Psoas muscle (tissue), 8 donors: ENCODE results near the gene GPR4. TPM values are rescaled to one million over a fixed set of nuclear protein-coding genes. Genes with fewer than 3 reads are reported as not detected.

Experiments used
- ATAC-seq, 4 donors: fragments of 200-7000 bp; cut with Tn5 transposase; one replicate each; pipeline ENCODE4 v1.9.1; 2020; ENCODE audit warnings: moderate library complexity in 3 of 4, mild to moderate bottlenecking in 2 of 4
- DNase-seq, 2 donors: peaks; one replicate each; pipeline ENCODE4 v3.0.0-alpha.2; 2020
- H3K27ac ChIP-seq: fragments of 200-600 bp; one replicate; pipeline ENCODE4 v1.8.0; 2022
- H3K27me3 ChIP-seq, 3 donors: fragments of 200-600 bp in 1 of 3; one replicate each; pipeline versions ENCODE4 v1.6.1 to v1.8.0; 2013 to 2022; ENCODE audit warnings: low read length in 2 of 3, mild to moderate bottlenecking in 2 of 3, moderate library complexity in 1 of 3; ENCODE audit not compliant: insufficient read depth in 3 of 3
- H3K36me3 ChIP-seq, 2 donors: fragments of 200-600 bp in 1 of 2; one replicate each; pipeline versions ENCODE4 v1.6.1 to v1.8.0; 2013 to 2022; ENCODE audit warnings: low read depth in 1 of 2, mild to moderate bottlenecking in 1 of 2, moderate library complexity in 1 of 2; ENCODE audit not compliant: insufficient read depth in 1 of 2
- H3K4me1 ChIP-seq: fragments of 200-600 bp; one replicate; pipeline ENCODE4 v1.8.0; 2022
- H3K4me3 ChIP-seq: fragments of 200-600 bp; one replicate; pipeline ENCODE4 v1.8.0; 2022; ENCODE audit warnings: mild to moderate bottlenecking
- H3K9me3 ChIP-seq: fragments of 200-600 bp; one replicate; pipeline ENCODE4 v1.8.0; 2022
- WGBS, 3 donors: extraction: QIAGEN DNeasy Blood & Tissue Kit; methylation state at CpG; one replicate each; pipeline versions ENCODE4 v1.1.6 to v1.1.7; 2013; 5-methylcytosine and 5-hydroxymethylcytosine counted together
- intact Hi-C, 2 donors: fragments of 100-400 bp; cut with DNase I; formaldehyde crosslinking; loops; one replicate each; pipeline versions ENCODE4 v1.11.0 to v1.14.2; 2022
- polyA plus RNA-seq, 3 donors: library from polyadenylated mRNA; stranded (reverse); fragments of 200-250 nt; gene quantifications; one replicate each; pipeline ENCODE4 v1.2.3, GENCODE V29; 2013
- total RNA-seq, 4 donors: library from RNA; stranded (reverse); fragmentation: NEBNext Ultra II Directional in 2 of 4; extraction: Animal tissue kit (Norgen Biotek cat#: 25700) in 2 of 4; gene quantifications; one replicate each; pipeline versions ENCODE4 v1.2.1 to v1.2.4, GENCODE V29; 2021 to 2023
- TF ChIP-seq, protein P1 (sequence below): fragments of 200-600 bp; IDR thresholded peaks from one replicate; pipeline ENCODE4 v1.8.0; 2022; ENCODE audit warnings: antibody characterized with exemption
- donor health status: healthy with polysubstance abuse.
- donor health status: DM: no; HTN: no; CAD: no; lungs with moderate emphysema.
- donor health status: Bipolar disorder and iron deficiency.
- donor health status: healthy.
- donor health status: DM: yes; HTN: yes; CAD: no.
- donor health status: DM: no; HTN: no; CAD: no.
- donor health status: DM: no; HTN: no; CAD: no.
- donor health status: DM: yes; HTN: yes; CAD: no.

GPR4 gene
- total and polyA plus RNA-seq, 7 donors, result 1.6 to 7.5 (median 3.0) TPM

DNA sequence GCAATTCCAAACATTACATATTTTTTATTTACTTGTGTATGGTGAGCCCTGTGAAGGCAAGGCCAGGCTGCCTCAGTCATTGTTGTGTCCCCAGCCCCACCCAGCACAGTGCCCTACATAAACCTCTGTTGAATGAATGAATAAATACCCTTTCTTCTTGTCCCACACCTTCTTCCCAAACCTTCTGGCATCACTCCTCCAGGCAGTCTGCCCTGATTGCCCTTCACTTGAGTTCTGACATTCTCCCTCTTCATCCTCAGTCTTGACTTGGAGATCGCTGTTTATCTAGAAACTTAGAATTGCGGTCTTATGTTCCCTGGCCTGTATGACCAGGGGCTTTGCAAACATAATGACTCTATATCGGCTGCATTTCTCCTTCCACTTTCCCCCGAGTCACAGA lies 12.2 kb downstream of the GPR4 start:
- intact Hi-C loops, result no loop called here
- WGBS, 3 donors, result 88 to 92% (median 89%) methylated on average over 4 of the region's 4 CpGs
- Histone ChIP-seq H3K4me3 (no peak overlapping the region), H3K27ac (no peak overlapping the region), H3K36me3 (no peaks in the 10 kb centered on the region), H3K27me3 (peaks cover 0 to 26% (median 3%) of the 10 kb centered on the region in 3 donors), H3K4me1 (no peaks in the 10 kb centered on the region), H3K9me3 (no peaks in the 10 kb centered on the region)
- TF ChIP-seq, protein P1, sequence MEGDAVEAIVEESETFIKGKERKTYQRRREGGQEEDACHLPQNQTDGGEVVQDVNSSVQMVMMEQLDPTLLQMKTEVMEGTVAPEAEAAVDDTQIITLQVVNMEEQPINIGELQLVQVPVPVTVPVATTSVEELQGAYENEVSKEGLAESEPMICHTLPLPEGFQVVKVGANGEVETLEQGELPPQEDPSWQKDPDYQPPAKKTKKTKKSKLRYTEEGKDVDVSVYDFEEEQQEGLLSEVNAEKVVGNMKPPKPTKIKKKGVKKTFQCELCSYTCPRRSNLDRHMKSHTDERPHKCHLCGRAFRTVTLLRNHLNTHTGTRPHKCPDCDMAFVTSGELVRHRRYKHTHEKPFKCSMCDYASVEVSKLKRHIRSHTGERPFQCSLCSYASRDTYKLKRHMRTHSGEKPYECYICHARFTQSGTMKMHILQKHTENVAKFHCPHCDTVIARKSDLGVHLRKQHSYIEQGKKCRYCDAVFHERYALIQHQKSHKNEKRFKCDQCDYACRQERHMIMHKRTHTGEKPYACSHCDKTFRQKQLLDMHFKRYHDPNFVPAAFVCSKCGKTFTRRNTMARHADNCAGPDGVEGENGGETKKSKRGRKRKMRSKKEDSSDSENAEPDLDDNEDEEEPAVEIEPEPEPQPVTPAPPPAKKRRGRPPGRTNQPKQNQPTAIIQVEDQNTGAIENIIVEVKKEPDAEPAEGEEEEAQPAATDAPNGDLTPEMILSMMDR, result no peak
- DNase-seq, result no peak
- ATAC-seq, result no peak

DNA sequence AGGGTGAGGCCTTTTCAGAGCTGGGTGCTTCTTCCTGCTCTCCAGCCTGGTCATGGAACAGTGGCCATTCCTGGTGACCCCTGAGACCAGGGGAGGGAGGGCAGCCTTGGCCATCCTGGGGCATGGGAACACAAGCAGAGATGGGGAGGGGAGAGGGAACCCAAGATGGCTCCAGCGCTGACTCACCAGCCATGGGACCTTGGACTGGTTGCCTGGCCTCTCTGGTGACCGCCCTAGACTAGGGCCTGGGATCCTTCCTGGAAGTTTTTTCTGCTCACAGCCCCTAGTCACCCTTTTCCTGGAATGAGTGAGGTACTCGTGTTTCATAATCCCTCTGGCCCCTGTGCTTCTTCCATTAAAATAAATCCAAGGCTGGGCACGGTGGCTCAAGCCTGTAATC lies 14.1 kb downstream of the GPR4 start:
- no peak for DNase-seq

DNA sequence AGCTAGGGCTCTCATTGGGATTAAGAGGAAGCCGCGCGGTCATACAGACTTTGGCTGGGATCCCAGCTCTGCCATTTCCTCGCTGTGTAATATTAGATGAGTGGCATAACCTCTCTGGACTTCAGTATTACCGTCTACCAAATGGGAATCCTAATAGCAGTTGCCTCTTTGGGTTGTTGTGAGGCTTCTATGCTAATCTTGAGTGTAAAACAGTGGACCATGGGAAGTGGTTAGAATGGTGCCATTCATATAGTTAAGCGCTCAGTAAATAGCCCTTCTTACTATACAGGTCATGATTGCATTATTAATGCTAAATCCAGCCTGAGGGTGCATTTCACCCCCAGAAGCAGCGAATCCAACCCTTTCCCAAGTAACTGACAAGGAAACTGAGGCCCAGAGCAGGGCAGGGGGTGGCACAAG lies 16.8 kb downstream of the GPR4 start:
- DNase-seq (no peak), ATAC-seq (peak in 3 of 4 donors; percentile 0 to 4 (median 4))
- TF ChIP-seq, protein P1, result no peak
- no peaks in the 10 kb centered on the region for H3K9me3 ChIP-seq
- H3K27ac ChIP-seq, result peak overlapping the region; percentile 96
- WGBS, 3 donors, result 22 to 27% (median 27%) methylated on average over 7 of the region's 7 CpGs
- H3K4me1 ChIP-seq, result peaks cover 4% of the 10 kb centered on the region
- peak overlapping the region; percentile 78 for H3K4me3 ChIP-seq
- intact Hi-C loops, result no loop called here
- peaks cover 0 to 5% of the 10 kb centered on the region in 2 donors for H3K36me3 ChIP-seq
- H3K27me3 ChIP-seq, result no peaks in the 10 kb centered on the region

More for the DNA sequence above, 14.1 kb downstream of the GPR4 start:
- TF ChIP-seq, protein P1, result no peak
- no peak overlapping the region for H3K27ac ChIP-seq
- no peak for ATAC-seq
- 56 to 59% (median 58%) methylated on average over 4 of the region's 4 CpGs for WGBS, 3 donors
- intact Hi-C loops, result no loop called here
- no peak overlapping the region for H3K4me3 ChIP-seq
- H3K9me3 ChIP-seq, result no peaks in the 10 kb centered on the region
- H3K36me3 ChIP-seq, result no peaks in the 10 kb centered on the region
- H3K27me3 ChIP-seq, result peaks cover 0 to 20% (median 3%) of the 10 kb centered on the region in 3 donors
- peaks cover 4% of the 10 kb centered on the region for H3K4me1 ChIP-seq

DNA sequence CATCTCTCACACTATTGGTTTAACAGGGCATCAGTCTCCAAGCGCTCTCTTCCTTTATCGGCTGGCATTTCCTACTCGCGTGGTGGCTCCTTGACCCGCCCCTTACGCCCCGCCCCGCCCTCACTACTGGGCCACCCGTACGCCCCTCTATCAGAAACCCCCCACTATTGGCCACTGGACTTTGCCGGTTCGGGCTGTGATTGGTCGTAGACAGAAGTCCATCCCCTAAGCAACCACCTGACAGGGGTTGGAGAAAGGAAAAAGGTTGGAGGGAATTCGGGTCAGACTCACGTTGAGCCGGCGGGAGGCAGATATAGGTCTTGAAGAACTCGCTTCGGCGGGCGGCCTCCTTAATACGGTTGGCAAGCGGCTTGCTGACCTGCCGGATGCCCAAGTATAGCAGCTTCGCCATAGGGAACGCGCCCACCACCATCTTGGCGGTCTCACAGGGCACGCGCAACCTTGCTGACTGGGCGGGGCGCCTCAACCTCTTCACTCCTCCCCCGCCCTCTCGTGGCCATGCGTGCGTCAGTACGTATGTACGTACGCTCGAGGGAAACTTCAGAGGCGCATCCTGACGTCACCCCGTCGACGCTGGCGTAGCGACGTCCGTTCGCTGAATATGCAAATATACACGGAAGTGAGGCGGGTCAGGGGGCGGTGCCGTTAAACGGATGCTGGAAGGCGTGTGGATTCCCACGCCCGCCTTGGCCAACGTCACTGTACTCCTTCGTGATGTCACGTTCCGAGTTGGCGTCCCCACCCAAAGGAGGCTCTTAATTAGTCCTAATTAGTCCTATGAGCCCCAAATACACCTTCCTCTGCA lies 17.5 kb downstream of the GPR4 start, which contains the start of gene OPA3:
OPA3 (minus strand) TSS at position 471 of the 826 bp plus-strand sequence; CDS start at position 433, 38 bp downstream.
- peaks cover 4% of the 10 kb centered on the region for H3K4me1 ChIP-seq
- H3K4me3 ChIP-seq, result peak within 1 kb of the TSS; percentile 78
- ATAC-seq (peak; percentile 93 to 96 (median 95)), DNase-seq (peak; percentile 100)
- no peaks in the 10 kb centered on the region for H3K9me3 ChIP-seq
- WGBS, 3 donors, result 0% methylated on average over 61 to 63 of the region's 63 CpGs
- H3K27me3 ChIP-seq, result no peaks in the 10 kb centered on the region
- TF ChIP-seq, protein P1, result no peak
- H3K27ac ChIP-seq, result peak within 1 kb of the TSS; percentile 96
- peaks cover 0 to 5% of the 10 kb centered on the region in 2 donors for H3K36me3 ChIP-seq
- intact Hi-C loops, result no loop called here
